ENCODE results near the gene ADARB2. TPM values are rescaled to one million over a fixed set of nuclear protein-coding genes. Genes with fewer than 3 reads are reported as not detected.

Gene ADARB2
- total RNA-seq, 4 donors from 2014 or later = 0.80 to 4.9 (median 2.3) TPM

- Histone ChIP-seq H3K4me3 (no peak overlapping the region), H3K4me1 (no peaks in the 10 kb centered on the region), H3K27me3 (no peaks in the 10 kb centered on the region), H3K27ac (no peak overlapping the region), H3K9me3 (no peaks in the 10 kb centered on the region), H3K36me3 (peaks cover 0 to 42% (median 17%) of the 10 kb centered on the region in 4 donors)
- DNase-seq = no peak
- 59 to 71% methylated on average over 2 of the region's 2 CpGs for WGBS, 2 donors (ENCODE audit: low coverage in 1 of 2)
- in situ Hi-C loops (cut with MboI; ENCODE audit: low pct_ligation_motif_present in 1 of 4, low pct_unique_long_range_greater_than_20kb in 1 of 4, low sequenced_read_pairs in 3 of 4) = no loop called here
- TF ChIP-seq POLR2AphosphoS5 (IDR thresholded peaks at IDR 0.05) (no peak), CTCF (IDR thresholded peaks at IDR 0.05) (no peak), POLR2A (IDR thresholded peaks at IDR 0.05) (no peak), EP300 (IDR thresholded peaks at IDR 0.05; ENCODE audit: low read depth) (no peak)
- intact Hi-C loops (cut with DNase I; ENCODE audit: low total_unique reads) = no loop called here
These were observed 609.2 kb downstream of the ADARB2 start for GRCh38 chr10:1128115-1128514.

- no peak for DNase-seq
- H3K4me3 ChIP-seq = no peak overlapping the region
- H3K9me3 ChIP-seq = no peaks in the 10 kb centered on the region
- TF ChIP-seq POLR2A (IDR thresholded peaks at IDR 0.05) (no peak), POLR2AphosphoS5 (IDR thresholded peaks at IDR 0.05) (no peak), EP300 (IDR thresholded peaks at IDR 0.05; ENCODE audit: low read depth) (no peak), CTCF (IDR thresholded peaks at IDR 0.05) (no peak)
- no peak overlapping the region for H3K27ac ChIP-seq
- 86 to 93% methylated on average over 9 to 15 of the region's 15 CpGs for WGBS, 2 donors (ENCODE audit: low coverage in 1 of 2)
- no peaks in the 10 kb centered on the region for H3K4me1 ChIP-seq
- H3K27me3 ChIP-seq = no peaks in the 10 kb centered on the region
- in situ Hi-C loops (cut with MboI; ENCODE audit: low pct_ligation_motif_present in 1 of 4, low pct_unique_long_range_greater_than_20kb in 1 of 4, low sequenced_read_pairs in 3 of 4) (no loop called here), intact Hi-C loops (cut with DNase I; ENCODE audit: low total_unique reads) (no loop called here)
- peaks cover 0 to 42% (median 17%) of the 10 kb centered on the region in 4 donors for H3K36me3 ChIP-seq
These were observed 609.7 kb downstream of the ADARB2 start for GRCh38 chr10:1127629-1128028.
